H9 (cell line): Measurements from ENCODE around the gene STAMBPL1. TPM values are rescaled to one million over a fixed set of nuclear protein-coding genes. Genes with fewer than 3 reads are reported as not detected.

Experiments used
- DNase-seq: peaks from one replicate; pipeline ENCODE4 v3.0.0-alpha.2; 2017
- H2AFZ ChIP-seq: one replicate; pipeline ENCODE4 v1.6.1; 2013; ENCODE audit warnings: mild to moderate bottlenecking, low read length, control low read depth, moderate library complexity
- H2AK5ac ChIP-seq: 2 replicates; pipeline ENCODE4 v1.6.1; 2013; ENCODE audit warnings: low read length, control low read depth, mixed read lengths; ENCODE audit not compliant: insufficient read length
- H2BK120ac ChIP-seq: one replicate; pipeline ENCODE4 v1.6.1; 2013; ENCODE audit warnings: low read depth, mild to moderate bottlenecking, low read length, control low read depth, inconsistent platforms; ENCODE audit not compliant: poor library complexity, severe bottlenecking
- H2BK12ac ChIP-seq: 2 replicates; pipeline ENCODE4 v1.6.1; 2013; ENCODE audit warnings: low read length, control low read depth, mixed read lengths, low read depth; ENCODE audit not compliant: insufficient read length
- H2BK15ac ChIP-seq: 2 replicates; pipeline ENCODE4 v1.6.1; 2013; ENCODE audit warnings: low read depth, low read length, control low read depth
- H2BK20ac ChIP-seq: one replicate; pipeline ENCODE4 v1.6.1; 2013; ENCODE audit warnings: low read depth, mild to moderate bottlenecking, low read length, control low read depth, inconsistent platforms; ENCODE audit not compliant: poor library complexity, severe bottlenecking
- H2BK5ac ChIP-seq: 2 replicates; pipeline ENCODE4 v1.6.1; 2013; ENCODE audit warnings: low read length, control low read depth, mixed read lengths; ENCODE audit not compliant: insufficient read length
- H3K14ac ChIP-seq: 2 replicates; pipeline ENCODE4 v1.6.1; 2013; ENCODE audit warnings: low read length, control low read depth; ENCODE audit not compliant: insufficient read depth
- H3K18ac ChIP-seq: 2 replicates; pipeline ENCODE4 v1.6.1; 2013; ENCODE audit warnings: low read depth, mild to moderate bottlenecking, mixed read lengths, low read length, control low read depth; ENCODE audit not compliant: insufficient read length
- H3K23ac ChIP-seq: 2 replicates; pipeline ENCODE4 v1.6.1; 2013; ENCODE audit warnings: low read length, control low read depth, mixed read lengths, low read depth; ENCODE audit not compliant: insufficient read length
- H3K23me2 ChIP-seq: 2 replicates; pipeline ENCODE4 v1.6.1; 2013; ENCODE audit warnings: low read depth, mild to moderate bottlenecking, mixed read lengths, low read length, control low read depth; ENCODE audit not compliant: insufficient read length, poor library complexity, severe bottlenecking
- H3K27ac ChIP-seq: 2 replicates; pipeline ENCODE4 v1.5.1; 2013; ENCODE audit warnings: low read length, control low read depth, mixed read lengths, low read depth; ENCODE audit not compliant: insufficient read length
- H3K27me3 ChIP-seq: 2 replicates; pipeline ENCODE4 v1.6.1; 2013; ENCODE audit warnings: low read length, control low read depth, inconsistent platforms; ENCODE audit not compliant: insufficient read depth
- H3K4ac ChIP-seq: 2 replicates; pipeline ENCODE4 v1.6.1; 2013; ENCODE audit warnings: low read depth, mild to moderate bottlenecking, control low read depth, inconsistent platforms, low read length, moderate library complexity
- H3K4me1 ChIP-seq: 2 replicates; pipeline ENCODE4 v1.6.1; 2013; ENCODE audit warnings: low read length, control low read depth, inconsistent platforms; ENCODE audit not compliant: insufficient read depth
- H3K4me2 ChIP-seq: 2 replicates; pipeline ENCODE4 v1.6.1; 2013; ENCODE audit warnings: low read length, control low read depth, mixed read lengths; ENCODE audit not compliant: insufficient read length, insufficient read depth
- H3K56ac ChIP-seq: 2 replicates; pipeline ENCODE4 v1.6.1; 2013; ENCODE audit warnings: low read depth, mild to moderate bottlenecking, mixed read lengths, low read length, control low read depth; ENCODE audit not compliant: insufficient read length
- H3K79me1 ChIP-seq: 2 replicates; pipeline ENCODE4 v1.6.1; 2013; ENCODE audit warnings: low read depth, mild to moderate bottlenecking, moderate library complexity, low read length, control low read depth, inconsistent platforms; ENCODE audit not compliant: insufficient read depth, poor library complexity, severe bottlenecking
- H3K79me2 ChIP-seq: 2 replicates; pipeline ENCODE4 v1.6.1; 2013; ENCODE audit warnings: low read length, control low read depth, inconsistent platforms; ENCODE audit not compliant: insufficient read depth
- H3K9ac ChIP-seq: 2 replicates; pipeline ENCODE4 v1.6.1; 2013; ENCODE audit warnings: low read length, control low read depth, mixed read lengths; ENCODE audit not compliant: insufficient read length; ENCODE audit errors: extremely low read depth
- H3K9me3 ChIP-seq: one replicate; pipeline ENCODE4 v1.6.1; 2013; ENCODE audit warnings: low read depth, low read length, inconsistent platforms; ENCODE audit not compliant: control insufficient read depth
- H3T11ph ChIP-seq: one replicate; pipeline ENCODE4 v1.6.1; 2013; ENCODE audit warnings: mild to moderate bottlenecking, low read length, control low read depth, inconsistent platforms
- H4K20me1 ChIP-seq: one replicate; pipeline ENCODE4 v1.6.1; 2013; ENCODE audit not compliant: control insufficient read depth, insufficient read length, insufficient read depth
- H4K5ac ChIP-seq: 2 replicates; pipeline ENCODE4 v1.6.1; 2013; ENCODE audit warnings: low read depth, mild to moderate bottlenecking, mixed read lengths, low read length, control low read depth; ENCODE audit not compliant: insufficient read length
- H4K8ac ChIP-seq: replicated peaks from 2 replicates; pipeline ENCODE4 v1.6.1; 2013; ENCODE audit warnings: low read length, control low read depth, mixed read lengths, low read depth; ENCODE audit not compliant: insufficient read length
- H4K91ac ChIP-seq: 2 replicates; pipeline ENCODE4 v1.6.1; 2013; ENCODE audit warnings: low read depth, mild to moderate bottlenecking, moderate library complexity, mixed read lengths, low read length, control low read depth; ENCODE audit not compliant: insufficient read length
- H3K27ac Mint-ChIP-seq, 3 experiments: 2 replicates in 2 of 3; 3 replicates in 1 of 3; pipeline ENCODE4 v1.8.0; 2020 to 2021; ENCODE audit warnings: mixed read lengths in 3 of 3, mild to moderate bottlenecking in 1 of 3, moderate library complexity in 1 of 3
- H3K27me3 Mint-ChIP-seq: 2 replicates; pipeline ENCODE4 v1.8.0; 2021; ENCODE audit warnings: low read depth, mild to moderate bottlenecking, moderate library complexity, mixed read lengths
- H3K36me3 Mint-ChIP-seq, 3 experiments: 2 replicates in 2 of 3; 3 replicates in 1 of 3; pipeline ENCODE4 v1.8.0; 2020 to 2021; ENCODE audit warnings: low read depth in 3 of 3, mixed read lengths in 3 of 3; ENCODE audit not compliant: insufficient read depth in 1 of 3
- H3K4me1 Mint-ChIP-seq, 2 experiments: 2 replicates each; pipeline ENCODE4 v1.8.0; 2020; ENCODE audit warnings: mixed read lengths in 2 of 2
- H3K4me3 Mint-ChIP-seq, 2 experiments: 2 replicates in 1 of 2; 3 replicates in 1 of 2; pipeline ENCODE4 v1.8.0; 2020 to 2021; ENCODE audit warnings: mild to moderate bottlenecking in 2 of 2, mixed read lengths in 2 of 2, moderate library complexity in 1 of 2
- H3K9me3 Mint-ChIP-seq, 2 experiments: 2 replicates in 1 of 2; 3 replicates in 1 of 2; pipeline ENCODE4 v1.8.0; 2020; ENCODE audit warnings: mild to moderate bottlenecking in 2 of 2, mixed read lengths in 2 of 2, moderate library complexity in 1 of 2
- WGBS: extraction: QIAGEN DNeasy Blood & Tissue Kit; methylation state at CpG from one replicate; pipeline ENCODE4 v1.1.7; 2013; ENCODE audit warnings: missing lambda C conversion rate, low lambda C conversion rate, mixed read lengths; ENCODE audit not compliant: insufficient read length; ENCODE audit errors: extremely low coverage; 5-methylcytosine and 5-hydroxymethylcytosine counted together
- total RNA-seq: library from RNA; stranded (reverse); gene quantifications from 2 replicates; pipeline ENCODE4 v1.2.1, GENCODE V29; 2021
- TF ChIP-seq, protein P1 (sequence below): fragments of 200-600 bp; sonication (generic); conservative IDR thresholded peaks from 3 replicates; pipeline ENCODE4 v1.8.0; 2021; ENCODE audit warnings: antibody characterized with exemption, mild to moderate bottlenecking

STAMBPL1 gene
- total RNA-seq, 1 experiment from 2014 or later: 3.2 TPM

- H3K27ac Mint-ChIP-seq: peak overlapping the region in 1 of 3 experiments; percentile 30; a peak in 1 of 7 replicates
- no peaks in the 10 kb centered on the region for H3K9me3 Mint-ChIP-seq
- DNase-seq: no peak
- Histone ChIP-seq H3K27me3 (no peaks in the 10 kb centered on the region), H3K14ac (no peak overlapping the region), H3K27ac (no peak overlapping the region), H2BK12ac (no peak overlapping the region), H3K9me3 (no peaks in the 10 kb centered on the region), H3K56ac (no peak overlapping the region), H3K79me1 (no peaks in the 10 kb centered on the region), H3T11ph (no peak overlapping the region), H2BK120ac (no peak overlapping the region), H3K79me2 (no peaks in the 10 kb centered on the region), H4K91ac (no peak overlapping the region), H2BK20ac (no peak overlapping the region), H3K4me1 (peaks cover 3% of the 10 kb centered on the region; the same call in 1 of the 2 replicates), H3K4me2 (no peak overlapping the region), H2AK5ac (no peak overlapping the region), H2AFZ (no peak overlapping the region), H2BK5ac (no peak overlapping the region), H3K18ac (no peak overlapping the region), H2BK15ac (no peak overlapping the region), H4K5ac (no peak overlapping the region), H4K20me1 (no peaks in the 10 kb centered on the region), H3K23ac (no peak overlapping the region), H3K4ac (no peak overlapping the region), H4K8ac (no peak overlapping the region), H3K9ac (no peak overlapping the region), H3K23me2 (no peaks in the 10 kb centered on the region)
- peaks cover 18 to 22% of the 10 kb centered on the region in 2 experiments for H3K4me1 Mint-ChIP-seq
- TF ChIP-seq, protein P1, sequence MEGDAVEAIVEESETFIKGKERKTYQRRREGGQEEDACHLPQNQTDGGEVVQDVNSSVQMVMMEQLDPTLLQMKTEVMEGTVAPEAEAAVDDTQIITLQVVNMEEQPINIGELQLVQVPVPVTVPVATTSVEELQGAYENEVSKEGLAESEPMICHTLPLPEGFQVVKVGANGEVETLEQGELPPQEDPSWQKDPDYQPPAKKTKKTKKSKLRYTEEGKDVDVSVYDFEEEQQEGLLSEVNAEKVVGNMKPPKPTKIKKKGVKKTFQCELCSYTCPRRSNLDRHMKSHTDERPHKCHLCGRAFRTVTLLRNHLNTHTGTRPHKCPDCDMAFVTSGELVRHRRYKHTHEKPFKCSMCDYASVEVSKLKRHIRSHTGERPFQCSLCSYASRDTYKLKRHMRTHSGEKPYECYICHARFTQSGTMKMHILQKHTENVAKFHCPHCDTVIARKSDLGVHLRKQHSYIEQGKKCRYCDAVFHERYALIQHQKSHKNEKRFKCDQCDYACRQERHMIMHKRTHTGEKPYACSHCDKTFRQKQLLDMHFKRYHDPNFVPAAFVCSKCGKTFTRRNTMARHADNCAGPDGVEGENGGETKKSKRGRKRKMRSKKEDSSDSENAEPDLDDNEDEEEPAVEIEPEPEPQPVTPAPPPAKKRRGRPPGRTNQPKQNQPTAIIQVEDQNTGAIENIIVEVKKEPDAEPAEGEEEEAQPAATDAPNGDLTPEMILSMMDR: no peak
- no CpG with 5 or more reads among the region's 4 CpGs for WGBS
- no peak overlapping the region for H3K4me3 Mint-ChIP-seq
- H3K36me3 Mint-ChIP-seq: no peaks in the 10 kb centered on the region
- H3K27me3 Mint-ChIP-seq: no peaks in the 10 kb centered on the region
Measured at GRCh38 chr10:88896372-88896993, 16.4 kb downstream of the STAMBPL1 start.
